HG03139 (cell line): ENCODE data around the gene GUCY1A1.
"Not testable (repeated sequence)": the region's sequence is repeated elsewhere in the genome, so short reads cannot be mapped to it uniquely, and the experiment has no call there.

Experiments
- ATAC-seq: cut with Tn5 transposase; IDR thresholded peaks from one replicate; pipeline ENCODE4 v1.9.1; 2021; ENCODE audit not compliant: unreplicated experiment

Gene GUCY1A1

GRCh38 chr4:155666344-155667221 lies at the start of gene GUCY1A1:
GUCY1A1 (plus strand) TSS chr4:155666848; CDS start chr4:155696868, 30,020 bp downstream.
- ATAC-seq = peak; percentile 32

- no peak for ATAC-seq
Observed at GRCh38 chr4:155617296-155617695, 49.4 kb upstream of the GUCY1A1 start.

GRCh38 chr4:155618183-155618838 lies 48.3 kb upstream of the GUCY1A1 start:
- no peak for ATAC-seq

GRCh38 chr4:155620637-155621036 lies 46.0 kb upstream of the GUCY1A1 start:
- no peak for ATAC-seq

- peak; percentile 91 for ATAC-seq
Observed at GRCh38 chr4:155624478-155624877, 42.2 kb upstream of the GUCY1A1 start.

- no peak for ATAC-seq
Observed at GRCh38 chr4:155626561-155626960, 40.1 kb upstream of the GUCY1A1 start.

- ATAC-seq = no peak
Observed at GRCh38 chr4:155629183-155629825, 37.3 kb upstream of the GUCY1A1 start.

- ATAC-seq = no peak
Observed at GRCh38 chr4:155629956-155630355, 36.7 kb upstream of the GUCY1A1 start.

- ATAC-seq = no peak
Observed at GRCh38 chr4:155632310-155632840, 34.3 kb upstream of the GUCY1A1 start.

GRCh38 chr4:155638195-155638965 lies 28.3 kb upstream of the GUCY1A1 start:
- no peak for ATAC-seq

GRCh38 chr4:155639704-155640523 lies 26.7 kb upstream of the GUCY1A1 start:
- peak; percentile 63 for ATAC-seq

GRCh38 chr4:155640751-155641150 lies 25.9 kb upstream of the GUCY1A1 start:
- no peak for ATAC-seq

GRCh38 chr4:155643087-155643486 lies 23.6 kb upstream of the GUCY1A1 start:
- no peak for ATAC-seq

- ATAC-seq = no peak
Observed at GRCh38 chr4:155646001-155646400, 20.6 kb upstream of the GUCY1A1 start.

- not testable (repeated sequence) for ATAC-seq
Observed at GRCh38 chr4:155650785-155651184, 15.9 kb upstream of the GUCY1A1 start.

- ATAC-seq = no peak
Observed at GRCh38 chr4:155653052-155653451, 13.6 kb upstream of the GUCY1A1 start.

GRCh38 chr4:155656025-155656424 lies 10.6 kb upstream of the GUCY1A1 start:
- ATAC-seq = no peak

- no peak for ATAC-seq
Observed at GRCh38 chr4:155657169-155657568, 9.5 kb upstream of the GUCY1A1 start.

GRCh38 chr4:155657985-155658680 lies 8.5 kb upstream of the GUCY1A1 start:
- no peak for ATAC-seq
